ENCODE measurements around the gene VWF. TPM values are rescaled to one million over a fixed set of nuclear protein-coding genes. Genes with fewer than 3 reads are reported as not detected.

The VWF gene
- total and polyA plus RNA-seq, 10 of the 15 experiments (the other 5 are each of a cell fraction or from before 2014, with no cell fraction given), result 0.08 to 0.23 TPM; not detected in 8

GRCh38 chr12:5971194-5971850 lies 153.1 kb downstream of the VWF start:
- no TSS peak for BruUV-seq (replicated peaks)
- intact Hi-C loops (cut with micrococcal nuclease; ENCODE audit: unreplicated experiment) (no loop called here), in situ Hi-C loops (cut with MboI) (no loop called here)
- ChIA-PET CTCF (interaction anchor here (1.4 kb wide), 1 partner anchor 17 kb away, joined by 3 read pairs; no protein-coding TSS in a partner anchor), POLR2A (no interaction called here), SMC1A (ENCODE audit: uncharacterized antibody, unreplicated experiment) (no interaction called here), RAD21 (ENCODE audit: unreplicated experiment) (no interaction called here)
- Histone ChIP-seq H3K27ac (ENCODE audit: control insufficient read depth, insufficient read depth) (no peak overlapping the region), H3K9me3 (replicated peaks; ENCODE audit: control insufficient read depth, insufficient read depth, low read length) (no peaks in the 10 kb centered on the region), H3K79me2 (ENCODE audit: control insufficient read depth, insufficient read depth, low read length) (no peaks in the 10 kb centered on the region), H4K20me1 (ENCODE audit: control insufficient read depth, insufficient read depth) (no peaks in the 10 kb centered on the region), H3K4me2 (ENCODE audit: control insufficient read depth, insufficient read depth) (no peak overlapping the region), H3K4me1 (ENCODE audit: control insufficient read depth, insufficient read depth, low read length) (no peaks in the 10 kb centered on the region), H3K4me3 (no peak overlapping the region), H2AFZ (ENCODE audit: control insufficient read depth, low read depth, low read length) (no peak overlapping the region), H3K27me3 (replicated peaks in 1 of 2; ENCODE audit: control insufficient read depth in 2 of 2, insufficient read depth in 2 of 2, low read length in 1 of 2) (peaks cover 1 to 13% of the 10 kb centered on the region in 2 experiments), H3K36me3 (ENCODE audit: control insufficient read depth in 2 of 2, insufficient read depth in 2 of 2, low read length in 1 of 2) (no peaks in the 10 kb centered on the region), H3K9ac (ENCODE audit: control insufficient read depth, insufficient read depth, low read length) (no peak overlapping the region)
- DNase-seq (ENCODE audit: low read depth, low spot score) (no peak), ATAC-seq (no peak), FAIRE-seq (no peak)
- 25% methylated on average over 10 of the region's 10 CpGs for WGBS (ENCODE audit: insufficient coverage, insufficient replicate concordance, low lambda C conversion rate, missing lambda C conversion rate)
- no peak for TF ChIP-seq RFX5 (IDR thresholded peaks at IDR 0.05; ENCODE audit: low read depth, low read length)
- TF ChIP-seq SREBF1 (IDR thresholded peaks at IDR 0.05; ENCODE audit: low read length), result no peak
- TF ChIP-seq MTA2 (IDR thresholded peaks at IDR 0.05; ENCODE audit: low read depth), result no peak
- TF ChIP-seq TAF1 (IDR thresholded peaks at IDR 0.05; ENCODE audit: borderline replicate concordance, low read depth, low read length), result no peak
- TF ChIP-seq HDAC2 (IDR thresholded peaks at IDR 0.05), result no peak
- TF ChIP-seq EZH2 (IDR thresholded peaks at IDR 0.05; ENCODE audit: borderline replicate concordance, control insufficient read depth, low read depth, low read length), result no peak
- TF ChIP-seq TBL1XR1 (IDR thresholded peaks at IDR 0.05; ENCODE audit: low read depth, low read length), result no peak

GRCh38 chr12:5969974-5970690 lies 154.3 kb downstream of the VWF start:
- ATAC-seq, result no peak
- CTCF ChIA-PET, result no interaction called here
- no peak for TF ChIP-seq TCF3 (IDR thresholded peaks at IDR 0.05; ENCODE audit: borderline replicate concordance, insufficient read depth, low read depth, low read length)
- TF ChIP-seq EGR1 (IDR thresholded peaks at IDR 0.05; ENCODE audit: borderline replicate concordance in 1 of 2, low read depth in 2 of 2, low read length in 2 of 2), result no peak
- TF ChIP-seq SUZ12 (IDR thresholded peaks at IDR 0.05; ENCODE audit: unreplicated experiment), result no peak
- TF ChIP-seq MYB (IDR thresholded peaks at IDR 0.05; ENCODE audit: borderline replicate concordance, low read depth, low read length), result no peak
- TF ChIP-seq, protein P1, sequence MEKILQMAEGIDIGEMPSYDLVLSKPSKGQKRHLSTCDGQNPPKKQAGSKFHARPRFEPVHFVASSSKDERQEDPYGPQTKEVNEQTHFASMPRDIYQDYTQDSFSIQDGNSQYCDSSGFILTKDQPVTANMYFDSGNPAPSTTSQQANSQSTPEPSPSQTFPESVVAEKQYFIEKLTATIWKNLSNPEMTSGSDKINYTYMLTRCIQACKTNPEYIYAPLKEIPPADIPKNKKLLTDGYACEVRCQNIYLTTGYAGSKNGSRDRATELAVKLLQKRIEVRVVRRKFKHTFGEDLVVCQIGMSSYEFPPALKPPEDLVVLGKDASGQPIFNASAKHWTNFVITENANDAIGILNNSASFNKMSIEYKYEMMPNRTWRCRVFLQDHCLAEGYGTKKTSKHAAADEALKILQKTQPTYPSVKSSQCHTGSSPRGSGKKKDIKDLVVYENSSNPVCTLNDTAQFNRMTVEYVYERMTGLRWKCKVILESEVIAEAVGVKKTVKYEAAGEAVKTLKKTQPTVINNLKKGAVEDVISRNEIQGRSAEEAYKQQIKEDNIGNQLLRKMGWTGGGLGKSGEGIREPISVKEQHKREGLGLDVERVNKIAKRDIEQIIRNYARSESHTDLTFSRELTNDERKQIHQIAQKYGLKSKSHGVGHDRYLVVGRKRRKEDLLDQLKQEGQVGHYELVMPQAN (conservative IDR thresholded peaks at IDR 0.05), result no peak
- no peak for TF ChIP-seq RB1 (IDR thresholded peaks at IDR 0.05; ENCODE audit: borderline replicate concordance)
- TF ChIP-seq ETV6 (conservative IDR thresholded peaks at IDR 0.05 in 1 of 2, IDR thresholded peaks at IDR 0.05 in 1 of 2; ENCODE audit: borderline replicate concordance in 1 of 2, low read depth in 1 of 2), result no peak
- TF ChIP-seq JUNB (IDR thresholded peaks at IDR 0.05), result no peak

More at GRCh38 chr12:5969974-5970690, 154.3 kb downstream of the VWF start:
- no peak overlapping the region for H3K4me2 ChIP-seq (ENCODE audit: control insufficient read depth, insufficient read depth)
- BruUV-seq (replicated peaks), result no TSS peak
- peaks cover 0 to 13% of the 10 kb centered on the region in 2 experiments for H3K27me3 ChIP-seq (replicated peaks in 1 of 2; ENCODE audit: control insufficient read depth in 2 of 2, insufficient read depth in 2 of 2, low read length in 1 of 2)
- FAIRE-seq (no peak), DNase-seq (ENCODE audit: low read depth, low spot score) (no peak)
- RAD21 ChIA-PET (ENCODE audit: unreplicated experiment), result no interaction called here
- no peaks in the 10 kb centered on the region for H3K79me2 ChIP-seq (ENCODE audit: control insufficient read depth, insufficient read depth, low read length)
- H3K36me3 ChIP-seq (ENCODE audit: control insufficient read depth in 2 of 2, insufficient read depth in 2 of 2, low read length in 1 of 2), result no peaks in the 10 kb centered on the region
- POLR2A ChIA-PET, result no interaction called here
- 5% methylated on average over 5 of the region's 5 CpGs for WGBS (ENCODE audit: insufficient coverage, insufficient replicate concordance, low lambda C conversion rate, missing lambda C conversion rate)
- H3K4me3 ChIP-seq, result no peak overlapping the region
- H2AFZ ChIP-seq (ENCODE audit: control insufficient read depth, low read depth, low read length), result no peak overlapping the region
- intact Hi-C loops (cut with micrococcal nuclease; ENCODE audit: unreplicated experiment), result loop anchor here (5.0 kb wide), 1 partner anchor 67 kb away; no protein-coding TSS in a partner anchor
- no peaks in the 10 kb centered on the region for H3K4me1 ChIP-seq (ENCODE audit: control insufficient read depth, insufficient read depth, low read length)
- in situ Hi-C loops (cut with MboI), result no loop called here
- H3K27ac ChIP-seq (ENCODE audit: control insufficient read depth, insufficient read depth), result no peak overlapping the region
- H4K20me1 ChIP-seq (ENCODE audit: control insufficient read depth, insufficient read depth), result no peaks in the 10 kb centered on the region
- H3K9me3 ChIP-seq (replicated peaks; ENCODE audit: control insufficient read depth, insufficient read depth, low read length), result no peaks in the 10 kb centered on the region
- H3K9ac ChIP-seq (ENCODE audit: control insufficient read depth, insufficient read depth, low read length), result no peak overlapping the region
- SMC1A ChIA-PET (ENCODE audit: uncharacterized antibody, unreplicated experiment), result no interaction called here
